RWPE2 (cell line): Measurements from ENCODE around the gene RIOK2.

Source experiments
- ATAC-seq: fragments of 200-7000 bp; cut with Tn5 transposase; 3 replicates; pipeline ENCODE4 v1.9.1; 2021; ENCODE audit warnings: low read depth
- DNase-seq: peaks from one replicate; pipeline ENCODE4 v3.0.0-alpha.2; 2020; ENCODE audit warnings: low spot score
- H3K27ac ChIP-seq: fragments of 450-650 bp; 2 replicates; pipeline ENCODE4 v1.5.1; 2017; ENCODE audit warnings: mild to moderate bottlenecking; ENCODE audit not compliant: poor library complexity, severe bottlenecking
- H3K27me3 ChIP-seq: fragments of 250-450 bp; sonication (Bioruptor Pico); 2 replicates; pipeline ENCODE4 v1.5.1; 2021; ENCODE audit warnings: mild to moderate bottlenecking, moderate library complexity; ENCODE audit not compliant: insufficient read depth, poor library complexity, severe bottlenecking
- H3K36me3 ChIP-seq: fragments of 250-450 bp; sonication (Bioruptor Pico); 2 replicates; pipeline ENCODE4 v1.5.1; 2020; ENCODE audit warnings: low read depth, mild to moderate bottlenecking, moderate library complexity
- H3K4me1 ChIP-seq: fragments of 250-450 bp; sonication (Bioruptor Pico); 2 replicates; pipeline ENCODE4 v1.5.1; 2021; ENCODE audit warnings: mild to moderate bottlenecking, moderate library complexity; ENCODE audit not compliant: insufficient read depth, poor library complexity, severe bottlenecking
- H3K4me3 ChIP-seq: fragments of 250-450 bp; sonication (Bioruptor Pico); 2 replicates; pipeline ENCODE4 v1.5.1; 2021; ENCODE audit warnings: mild to moderate bottlenecking, moderate library complexity; ENCODE audit not compliant: severe bottlenecking
- H3K9me3 ChIP-seq: fragments of 250-450 bp; sonication (Bioruptor Pico); 2 replicates; pipeline ENCODE4 v1.5.1; 2021; ENCODE audit warnings: mild to moderate bottlenecking, moderate library complexity; ENCODE audit not compliant: severe bottlenecking
- CTCF ChIP-seq: fragments of 450-650 bp; IDR thresholded peaks from one replicate; pipeline ENCODE4 v1.5.1; 2017; ENCODE audit warnings: mild to moderate bottlenecking, moderate library complexity; ENCODE audit not compliant: poor library complexity, severe bottlenecking

Gene RIOK2

GRCh38 chr5:97163360-97163764, 19.7 kb downstream of the RIOK2 start:
- ATAC-seq (no peak), DNase-seq (no peak)
- no peak overlapping the region for H3K27ac ChIP-seq
- peaks cover 73% of the 10 kb centered on the region for H3K36me3 ChIP-seq
- H3K9me3 ChIP-seq, result no peaks in the 10 kb centered on the region
- TF ChIP-seq CTCF, result peak; percentile 88
- H3K4me1 ChIP-seq, result no peaks in the 10 kb centered on the region
- H3K27me3 ChIP-seq, result no peaks in the 10 kb centered on the region
- H3K4me3 ChIP-seq, result no peak overlapping the region

GRCh38 chr5:97162045-97162444, 21.0 kb downstream of the RIOK2 start:
- Histone ChIP-seq H3K4me1 (no peaks in the 10 kb centered on the region), H3K36me3 (peaks cover 60% of the 10 kb centered on the region), H3K4me3 (no peak overlapping the region), H3K27me3 (no peaks in the 10 kb centered on the region), H3K27ac (no peak overlapping the region), H3K9me3 (peaks cover 7% of the 10 kb centered on the region)
- ATAC-seq, result peak; percentile 76
- DNase-seq, result no peak
- peak; percentile 99 for TF ChIP-seq CTCF

- ATAC-seq (no peak), DNase-seq (no peak)
- no peaks in the 10 kb centered on the region for H3K27me3 ChIP-seq
- no peak for TF ChIP-seq CTCF
- H3K27ac ChIP-seq, result no peak overlapping the region
- no peaks in the 10 kb centered on the region for H3K4me1 ChIP-seq
- no peak overlapping the region for H3K4me3 ChIP-seq
- H3K36me3 ChIP-seq, result peaks cover 19% of the 10 kb centered on the region
- H3K9me3 ChIP-seq, result peaks cover 9% of the 10 kb centered on the region
Measured at GRCh38 chr5:97157689-97158088, 25.4 kb downstream of the RIOK2 start.

- peaks cover 2% of the 10 kb centered on the region for H3K9me3 ChIP-seq
- no peak overlapping the region for H3K4me3 ChIP-seq
- H3K36me3 ChIP-seq, result no peaks in the 10 kb centered on the region
- ATAC-seq, result no peak
- H3K27ac ChIP-seq, result no peak overlapping the region
- H3K4me1 ChIP-seq, result no peaks in the 10 kb centered on the region
- no peak for DNase-seq
- H3K27me3 ChIP-seq, result no peaks in the 10 kb centered on the region
- no peak for TF ChIP-seq CTCF
Measured at GRCh38 chr5:97151370-97151769, 31.7 kb downstream of the RIOK2 start.

- no peak for TF ChIP-seq CTCF
Measured at GRCh38 chr5:97150401-97150800, 32.6 kb downstream of the RIOK2 start.

More at GRCh38 chr5:97150401-97150800, 32.6 kb downstream of the RIOK2 start:
- H3K4me1 ChIP-seq, result no peaks in the 10 kb centered on the region
- H3K27ac ChIP-seq, result no peak overlapping the region
- no peaks in the 10 kb centered on the region for H3K9me3 ChIP-seq
- no peaks in the 10 kb centered on the region for H3K36me3 ChIP-seq
- no peak overlapping the region for H3K4me3 ChIP-seq
- ATAC-seq (no peak), DNase-seq (no peak)
- H3K27me3 ChIP-seq, result no peaks in the 10 kb centered on the region
